Panc1 (cell line): ENCODE results near the gene SETDB2.

Experiments used
- POLR2AphosphoS5 ChIP-seq: IDR thresholded peaks from 2 replicates; pipeline ENCODE4 v1.6.1; 2012; ENCODE audit warnings: mild to moderate bottlenecking, low read depth, low read length, moderate library complexity
- REST ChIP-seq, 2 experiments: IDR thresholded peaks; 2 replicates each; pipeline ENCODE4 v1.6.1; 2011 to 2012; ENCODE audit warnings: low read depth in 2 of 2, control low read depth in 1 of 2, low read length in 1 of 2, mild to moderate bottlenecking in 1 of 2, moderate library complexity in 1 of 2; ENCODE audit not compliant: insufficient read depth in 1 of 2
- SIN3A ChIP-seq: IDR thresholded peaks from 2 replicates; pipeline ENCODE4 v1.6.1; 2012; ENCODE audit warnings: low read depth, mild to moderate bottlenecking, low read length, moderate library complexity, borderline replicate concordance; ENCODE audit not compliant: insufficient read depth
- TCF7L2 ChIP-seq: IDR thresholded peaks from 2 replicates; pipeline ENCODE4 v1.6.1; 2011; ENCODE audit warnings: mild to moderate bottlenecking, low read depth, low read length, inconsistent platforms
- TF ChIP-seq, protein P1 (sequence below): fragments of 450-650 bp; IDR thresholded peaks from 2 replicates; pipeline ENCODE4 v1.5.1; 2017; ENCODE audit warnings: mild to moderate bottlenecking

DNA sequence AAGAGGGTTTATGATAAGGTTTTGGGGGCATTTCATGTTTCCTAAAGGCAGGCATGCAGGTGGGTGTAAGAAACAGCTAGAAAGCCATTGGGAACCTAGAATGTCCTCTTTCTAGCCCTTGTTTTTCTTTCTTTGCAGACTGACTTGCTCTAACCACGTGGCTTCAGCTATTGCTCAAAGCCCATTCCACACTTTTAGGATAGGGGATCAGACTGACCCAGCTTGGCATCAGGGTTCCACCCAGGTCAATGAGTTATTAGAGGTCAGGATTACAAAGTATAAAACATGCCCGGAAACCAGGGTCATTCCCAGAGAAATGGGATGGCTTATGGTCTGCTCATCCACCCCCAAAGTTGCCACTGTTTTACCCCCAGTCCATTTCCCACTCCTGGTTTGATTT, 68.5 kb downstream of the SETDB2 start:
- TF ChIP-seq, protein P1, sequence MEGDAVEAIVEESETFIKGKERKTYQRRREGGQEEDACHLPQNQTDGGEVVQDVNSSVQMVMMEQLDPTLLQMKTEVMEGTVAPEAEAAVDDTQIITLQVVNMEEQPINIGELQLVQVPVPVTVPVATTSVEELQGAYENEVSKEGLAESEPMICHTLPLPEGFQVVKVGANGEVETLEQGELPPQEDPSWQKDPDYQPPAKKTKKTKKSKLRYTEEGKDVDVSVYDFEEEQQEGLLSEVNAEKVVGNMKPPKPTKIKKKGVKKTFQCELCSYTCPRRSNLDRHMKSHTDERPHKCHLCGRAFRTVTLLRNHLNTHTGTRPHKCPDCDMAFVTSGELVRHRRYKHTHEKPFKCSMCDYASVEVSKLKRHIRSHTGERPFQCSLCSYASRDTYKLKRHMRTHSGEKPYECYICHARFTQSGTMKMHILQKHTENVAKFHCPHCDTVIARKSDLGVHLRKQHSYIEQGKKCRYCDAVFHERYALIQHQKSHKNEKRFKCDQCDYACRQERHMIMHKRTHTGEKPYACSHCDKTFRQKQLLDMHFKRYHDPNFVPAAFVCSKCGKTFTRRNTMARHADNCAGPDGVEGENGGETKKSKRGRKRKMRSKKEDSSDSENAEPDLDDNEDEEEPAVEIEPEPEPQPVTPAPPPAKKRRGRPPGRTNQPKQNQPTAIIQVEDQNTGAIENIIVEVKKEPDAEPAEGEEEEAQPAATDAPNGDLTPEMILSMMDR: no peak
- no peak for TF ChIP-seq TCF7L2
- TF ChIP-seq SIN3A: no peak
- no peak for TF ChIP-seq POLR2AphosphoS5
- TF ChIP-seq REST (IDR thresholded peaks at IDR 0.05; ENCODE audit: insufficient read depth in 1 of 2, low read depth in 2 of 2, low read length in 1 of 2): no peak
